Left lung (tissue), 10 donors: Measurements from ENCODE around the gene NPHP1. TPM values are rescaled to one million over a fixed set of nuclear protein-coding genes. Genes with fewer than 3 reads are reported as not detected.
"Not testable (repeated sequence)": the region's sequence is repeated elsewhere in the genome, so short reads cannot be mapped to it uniquely, and the experiment has no call there.

ENCODE experiments used
- ATAC-seq: fragments of 200-7000 bp; cut with Tn5 transposase; one replicate; pipeline ENCODE4 v1.9.1; 2020; ENCODE audit warnings: moderate library complexity
- DNase-seq, 4 donors: peaks; one replicate each; pipeline ENCODE4 v3.0.0-alpha.2; 2013 to 2020
- H3K27ac ChIP-seq, 2 donors: fragments of 200-600 bp; sonication (generic) in 1 of 2; one replicate each; pipeline versions ENCODE4 v1.5.0 to v1.8.0; 2020 to 2021
- H3K27me3 ChIP-seq, 2 donors: fragments of 200-600 bp; sonication (generic) in 1 of 2; one replicate each; pipeline versions ENCODE4 v1.5.0 to v1.8.0; 2020 to 2021
- H3K36me3 ChIP-seq, 2 donors: fragments of 200-600 bp; sonication (generic) in 1 of 2; one replicate each; pipeline versions ENCODE4 v1.5.0 to v1.8.0; 2020 to 2021
- H3K4me1 ChIP-seq, 2 donors: fragments of 200-600 bp; one replicate each; pipeline ENCODE4 v1.8.0; 2021
- H3K4me3 ChIP-seq, 2 donors: fragments of 200-600 bp; sonication (generic) in 1 of 2; one replicate each; pipeline versions ENCODE4 v1.5.0 to v1.8.0; 2020 to 2021; ENCODE audit warnings: mild to moderate bottlenecking in 1 of 2
- H3K9me3 ChIP-seq, 2 donors: fragments of 200-600 bp; sonication (generic) in 1 of 2; one replicate each; pipeline versions ENCODE4 v1.5.0 to v1.8.0; 2020 to 2021
- intact Hi-C, 2 donors: fragments of 100-400 bp; cut with DNase I; formaldehyde crosslinking; loops; one replicate each; pipeline versions ENCODE4 v1.11.2 to v1.14.2; 2022
- polyA plus RNA-seq, 6 donors: library from polyadenylated mRNA; unstranded; fragments of 120-200 nt; gene quantifications; one replicate each; pipeline ENCODE4 v1.2.1, GENCODE V29; 2013; ENCODE audit not compliant: insufficient read length in 6 of 6
- total RNA-seq, 2 donors: library from RNA; stranded (reverse); fragmentation: NEBNext Ultra II Directional; extraction: Animal tissue kit (Norgen Biotek cat#: 25700); gene quantifications; one replicate each; pipeline ENCODE4 v1.2.1, GENCODE V29; 2021
- TF ChIP-seq, protein P1 (sequence below), 2 donors: fragments of 200-600 bp; sonication (generic) in 1 of 2; IDR thresholded peaks; one replicate each; pipeline versions ENCODE4 v1.5.0 to v1.8.0; 2021; ENCODE audit warnings: antibody characterized with exemption in 2 of 2
- donor health status: DM: no; HTN: yes; CAD: no.
- donor health status: DM: no; HTN: no; CAD: no.

The NPHP1 gene
- total and polyA plus RNA-seq, 8 donors = 5.3 to 19.2 (median 13.5) TPM

- Histone ChIP-seq H3K27ac (no peak overlapping the region), H3K4me1 (no peaks in the 10 kb centered on the region), H3K4me3 (no peak overlapping the region), H3K36me3 (no peaks in the 10 kb centered on the region), H3K27me3 (no peaks in the 10 kb centered on the region), H3K9me3 (no peaks in the 10 kb centered on the region)
- no peak for DNase-seq
- TF ChIP-seq, protein P1, sequence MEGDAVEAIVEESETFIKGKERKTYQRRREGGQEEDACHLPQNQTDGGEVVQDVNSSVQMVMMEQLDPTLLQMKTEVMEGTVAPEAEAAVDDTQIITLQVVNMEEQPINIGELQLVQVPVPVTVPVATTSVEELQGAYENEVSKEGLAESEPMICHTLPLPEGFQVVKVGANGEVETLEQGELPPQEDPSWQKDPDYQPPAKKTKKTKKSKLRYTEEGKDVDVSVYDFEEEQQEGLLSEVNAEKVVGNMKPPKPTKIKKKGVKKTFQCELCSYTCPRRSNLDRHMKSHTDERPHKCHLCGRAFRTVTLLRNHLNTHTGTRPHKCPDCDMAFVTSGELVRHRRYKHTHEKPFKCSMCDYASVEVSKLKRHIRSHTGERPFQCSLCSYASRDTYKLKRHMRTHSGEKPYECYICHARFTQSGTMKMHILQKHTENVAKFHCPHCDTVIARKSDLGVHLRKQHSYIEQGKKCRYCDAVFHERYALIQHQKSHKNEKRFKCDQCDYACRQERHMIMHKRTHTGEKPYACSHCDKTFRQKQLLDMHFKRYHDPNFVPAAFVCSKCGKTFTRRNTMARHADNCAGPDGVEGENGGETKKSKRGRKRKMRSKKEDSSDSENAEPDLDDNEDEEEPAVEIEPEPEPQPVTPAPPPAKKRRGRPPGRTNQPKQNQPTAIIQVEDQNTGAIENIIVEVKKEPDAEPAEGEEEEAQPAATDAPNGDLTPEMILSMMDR (IDR thresholded peaks at IDR 0.05) = no peak
- intact Hi-C loops = no loop called here
- ATAC-seq = no peak
Observed at GRCh38 chr2:110198016-110198415, 6.8 kb downstream of the NPHP1 start.

- ATAC-seq (no peak), DNase-seq (no peak)
- Histone ChIP-seq H3K9me3 (no peaks in the 10 kb centered on the region), H3K36me3 (no peaks in the 10 kb centered on the region), H3K27me3 (no peaks in the 10 kb centered on the region), H3K27ac (no peak overlapping the region), H3K4me1 (no peaks in the 10 kb centered on the region), H3K4me3 (no peak overlapping the region)
- intact Hi-C loops = no loop called here
- TF ChIP-seq, protein P1 (IDR thresholded peaks at IDR 0.05) = no peak
Observed at GRCh38 chr2:110197452-110197851, 7.4 kb downstream of the NPHP1 start.

DNA sequence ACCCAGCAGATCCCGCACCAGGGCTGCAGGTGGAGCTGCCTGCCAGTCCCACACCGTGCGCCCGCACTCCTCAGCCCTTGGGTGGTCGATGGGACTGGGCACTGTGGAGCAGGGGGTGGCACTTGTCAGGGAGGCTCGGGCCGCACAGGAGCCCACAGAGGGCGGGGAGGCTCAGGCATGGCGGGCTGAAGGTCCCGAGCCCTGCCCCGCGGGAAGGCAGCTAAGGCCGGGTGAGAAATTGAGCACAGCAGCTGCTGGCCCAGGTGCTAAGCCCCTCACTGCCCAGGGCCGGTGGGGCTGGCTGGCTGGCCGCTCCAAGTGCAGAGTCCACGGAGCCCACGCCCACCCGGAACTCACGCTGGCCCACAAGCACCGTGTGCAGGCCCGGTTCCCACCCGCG, 14.6 kb downstream of the NPHP1 start:
- H3K9me3 ChIP-seq, H3K36me3 ChIP-seq, H3K4me1 ChIP-seq, intact Hi-C loops, H3K27me3 ChIP-seq, H3K4me3 ChIP-seq, H3K27ac ChIP-seq, ATAC-seq: not testable (repeated sequence)
- peak in 1 of 4 donors; percentile 53 for DNase-seq

DNA sequence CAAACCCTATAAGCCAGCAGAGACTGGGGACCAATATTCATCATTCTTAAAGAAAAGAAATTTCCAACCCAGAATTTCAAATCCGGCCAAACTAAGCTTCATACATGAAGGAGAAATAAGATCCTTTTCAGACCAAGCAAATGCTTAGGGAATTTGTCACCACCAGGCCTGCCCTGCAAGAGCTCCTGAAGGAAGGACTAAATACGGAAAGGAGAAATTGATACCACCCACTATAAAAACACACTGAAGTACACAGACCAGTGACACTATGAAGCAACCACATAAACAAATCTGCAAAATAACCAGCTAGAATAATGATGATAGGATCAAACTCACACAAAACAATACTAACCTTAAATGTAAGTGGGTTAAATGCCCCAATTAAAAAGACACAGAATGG, 22.4 kb downstream of the NPHP1 start:
- no peaks in the 10 kb centered on the region for H3K4me1 ChIP-seq
- H3K36me3 ChIP-seq = peaks cover 0 to 10% of the 10 kb centered on the region in 2 donors
- intact Hi-C loops = no loop called here
- H3K27ac ChIP-seq = no peak overlapping the region
- H3K27me3 ChIP-seq = no peaks in the 10 kb centered on the region
- DNase-seq = no peak
- TF ChIP-seq, protein P1 (IDR thresholded peaks at IDR 0.05) = no peak
- no peak overlapping the region for H3K4me3 ChIP-seq
- H3K9me3 ChIP-seq = peaks cover 0 to 19% of the 10 kb centered on the region in 2 donors
- no peak for ATAC-seq

DNA sequence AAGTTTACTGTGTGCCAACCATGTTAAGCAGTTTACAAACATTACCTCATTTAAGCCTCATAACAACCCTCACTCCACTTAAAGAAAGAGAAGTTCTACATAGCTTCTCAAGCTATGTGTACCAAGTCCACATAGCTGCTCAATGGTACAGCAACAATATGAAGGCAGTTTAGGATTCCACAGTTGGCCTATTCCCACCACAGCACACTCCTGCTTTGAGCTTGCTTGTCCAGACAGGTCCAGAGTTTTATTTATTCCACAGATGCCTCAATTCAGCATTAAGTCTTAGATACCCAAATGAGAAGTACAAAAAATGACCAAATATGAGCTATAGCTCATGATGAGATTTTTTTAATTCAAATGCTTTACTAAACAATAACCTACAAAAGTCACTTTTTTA, 24.8 kb downstream of the NPHP1 start:
- no peaks in the 10 kb centered on the region for H3K4me1 ChIP-seq
- intact Hi-C loops = no loop called here
- ATAC-seq (no peak), DNase-seq (no peak)
- TF ChIP-seq, protein P1 (IDR thresholded peaks at IDR 0.05) = no peak
- H3K36me3 ChIP-seq = peaks cover 0 to 10% of the 10 kb centered on the region in 2 donors
- no peak overlapping the region for H3K27ac ChIP-seq
- H3K4me3 ChIP-seq = no peak overlapping the region
- no peaks in the 10 kb centered on the region for H3K27me3 ChIP-seq
- H3K9me3 ChIP-seq = peaks cover 0 to 19% of the 10 kb centered on the region in 2 donors

DNA sequence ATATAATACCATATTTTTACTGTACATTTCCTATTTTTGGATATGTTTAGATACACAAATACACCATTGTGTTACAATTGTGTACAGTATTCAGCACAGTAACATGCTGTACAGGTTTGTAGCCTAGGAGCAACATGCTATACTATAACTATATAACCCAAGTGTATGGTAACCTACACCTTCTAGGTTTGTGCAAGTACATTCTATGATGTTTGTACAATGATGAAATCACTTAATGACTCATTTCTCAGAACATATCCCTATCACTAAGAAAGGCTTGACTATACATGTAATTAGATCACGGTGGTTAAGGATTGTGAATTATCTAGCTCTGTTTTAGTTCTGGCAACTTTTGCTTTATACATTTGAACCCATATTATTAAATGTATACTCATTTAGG, 31.3 kb downstream of the NPHP1 start:
- Histone ChIP-seq H3K9me3 (no peaks in the 10 kb centered on the region), H3K4me1 (no peaks in the 10 kb centered on the region), H3K27me3 (no peaks in the 10 kb centered on the region), H3K4me3 (no peak overlapping the region), H3K36me3 (no peaks in the 10 kb centered on the region), H3K27ac (no peak overlapping the region)
- DNase-seq = no peak
- intact Hi-C loops = no loop called here
- no peak for ATAC-seq
- TF ChIP-seq, protein P1 (IDR thresholded peaks at IDR 0.05) = no peak
